K562 (cell line): Measurements from ENCODE around the gene CAST. TPM values are rescaled to one million over a fixed set of nuclear protein-coding genes. Genes with fewer than 3 reads are reported as not detected.

Experiments
- ATAC-seq: fragments of 200-7000 bp; cut with Tn5 transposase; 3 replicates; pipeline ENCODE4 v1.9.1; 2020; ENCODE audit warnings: moderate library complexity
- BruUV-seq: library from RNA; stranded (reverse); fragments of 400-500 nt; replicated peaks from 2 replicates; lab custom pipeline; 2021; lab: Mats Ljungman, UMichigan
- CTCF ChIA-PET: fragments of 300-600 bp; formaldehyde crosslinking; extraction: SDS; loops from one replicate; lab custom pipeline; 2021; ENCODE audit warnings: low intra/inter-chr PET ratio; lab: Yijun Ruan, JAX
- POLR2A ChIA-PET: fragments of 300-600, 350-650 bp; sonication (Branson Sonifier 250); formaldehyde crosslinking; extraction: SDS; loops from one replicate; lab custom pipeline; 2021; ENCODE audit warnings: antibody characterized with exemption, inconsistent platforms; lab: Yijun Ruan, JAX
- DNase-seq, 4 experiments: peaks; one replicate each; pipeline versions ENCODE4 v3.0.0 to v3.0.0-alpha.2; 2011 to 2018; ENCODE audit warnings: low spot score in 3 of 4, mixed read lengths in 3 of 4; ENCODE audit errors: extremely low read depth in 1 of 4
- FAIRE-seq: peaks from 2 replicates; lab custom pipeline; 2011; peaks lifted over from hg19 to GRCh38; lab: Jason Lieb, UNC
- H2AFZ ChIP-seq: 2 replicates; pipeline ENCODE4 v1.6.0; 2011; ENCODE audit warnings: low read depth, low read length, control low read depth, inconsistent platforms
- H3K27ac ChIP-seq: fragments of 200-600 bp; 3 replicates; pipeline ENCODE4 v1.8.0; 2011; ENCODE audit warnings: low read depth, mild to moderate bottlenecking, control low read depth, inconsistent platforms, low read length, moderate library complexity, mixed read lengths; ENCODE audit errors: extremely low read depth
- H3K27me3 ChIP-seq, 2 experiments: fragments of 300-600 bp in 1 of 2; 2 replicates in 1 of 2; 3 replicates in 1 of 2; pipeline versions ENCODE4 v1.6.0 to v1.8.0; 2011; ENCODE audit warnings: inconsistent platforms in 2 of 2, low read length in 2 of 2, mild to moderate bottlenecking in 1 of 2, mixed read lengths in 1 of 2, moderate library complexity in 1 of 2; ENCODE audit not compliant: control insufficient read depth in 2 of 2, insufficient read depth in 2 of 2
- H3K36me3 ChIP-seq: fragments of 300-600 bp; 3 replicates; pipeline ENCODE4 v1.8.0; 2011; ENCODE audit warnings: mild to moderate bottlenecking, low read length, inconsistent platforms; ENCODE audit not compliant: control insufficient read depth, insufficient read depth
- H3K4me1 ChIP-seq, 2 experiments: fragments of 200-600 bp in 1 of 2; replicated peaks in 1 of 2; 2 replicates in 1 of 2; 3 replicates in 1 of 2; pipeline versions ENCODE4 v1.5.1 to v1.8.0; 2011; ENCODE audit warnings: inconsistent platforms in 2 of 2, low read length in 2 of 2, mild to moderate bottlenecking in 1 of 2, mixed read lengths in 1 of 2, moderate library complexity in 1 of 2; ENCODE audit not compliant: control insufficient read depth in 2 of 2, insufficient read depth in 2 of 2
- H3K4me2 ChIP-seq: 2 replicates; pipeline ENCODE4 v1.6.1; 2011; ENCODE audit warnings: low read length, control low read depth, inconsistent platforms, mixed read lengths; ENCODE audit not compliant: insufficient read depth
- H3K4me3 ChIP-seq: fragments of 200-600 bp; sonication (generic), shearing (Covaris generic); 2 replicates; pipeline ENCODE4 v1.5.1; 2016; ENCODE audit warnings: control low read depth, inconsistent platforms
- H3K79me2 ChIP-seq: fragments of 200-600 bp; 3 replicates; pipeline ENCODE4 v1.8.0; 2011; ENCODE audit warnings: low read length, inconsistent platforms; ENCODE audit not compliant: control insufficient read depth, insufficient read depth
- H3K9ac ChIP-seq, 2 experiments: 2 replicates each; pipeline versions ENCODE4 v1.6.0 to v1.6.1; 2011; ENCODE audit warnings: low read depth in 2 of 2, low read length in 2 of 2, control low read depth in 1 of 2, inconsistent platforms in 1 of 2, mild to moderate bottlenecking in 1 of 2, mixed read lengths in 1 of 2; ENCODE audit not compliant: insufficient read depth in 1 of 2
- H3K9me1 ChIP-seq: one replicate; pipeline ENCODE4 v1.6.0; 2011; ENCODE audit warnings: inconsistent platforms, mild to moderate bottlenecking, low read length, moderate library complexity; ENCODE audit not compliant: control insufficient read depth, insufficient read depth
- H3K9me3 ChIP-seq: replicated peaks from 2 replicates; pipeline ENCODE4 v1.5.1; 2011; ENCODE audit warnings: low read depth, low read length, inconsistent platforms; ENCODE audit not compliant: control insufficient read depth, insufficient read depth
- H4K20me1 ChIP-seq: replicated peaks from 2 replicates; pipeline ENCODE4 v1.6.1; 2011; ENCODE audit warnings: low read length, inconsistent platforms, mixed read lengths; ENCODE audit not compliant: control insufficient read depth, insufficient read depth
- ESRRB ChIP-seq: fragments of 250-450 bp; sonication (Bioruptor Pico); IDR thresholded peaks from 2 replicates; pipeline ENCODE4 v1.5.0; 2020; ENCODE audit warnings: mild to moderate bottlenecking, moderate library complexity, borderline replicate concordance
- JUN ChIP-seq, 2 experiments: sonication (generic) in 1 of 2; formaldehyde crosslinking in 1 of 2; IDR thresholded peaks; 2 replicates each; pipeline versions ENCODE4 v1.6.1 to v1.8.0; 2012 to 2022; ENCODE audit warnings: borderline replicate concordance in 2 of 2, mild to moderate bottlenecking in 2 of 2, improper control_type of control experiment in 1 of 2, low read depth in 1 of 2, low read length in 1 of 2, missing genetic modification reagents in 1 of 2
- KLF10 ChIP-seq: fragments of 250-450 bp; sonication (Bioruptor Pico); IDR thresholded peaks from 2 replicates; pipeline ENCODE4 v1.6.1; 2021; ENCODE audit warnings: matching md5 sums
- MAX ChIP-seq: sonication (generic); formaldehyde crosslinking; IDR thresholded peaks from 2 replicates; pipeline ENCODE4 v1.9.0; 2022; ENCODE audit warnings: mild to moderate bottlenecking, missing genetic modification reagents
- MAZ ChIP-seq, 2 experiments: fragments of 450-650 bp in 1 of 2; sonication (generic) in 1 of 2; formaldehyde crosslinking; IDR thresholded peaks in 1 of 2; conservative IDR thresholded peaks in 1 of 2; 2 replicates each; pipeline versions ENCODE4 v1.4.0 to v1.5.0; 2020; ENCODE audit warnings: mild to moderate bottlenecking in 1 of 2, missing genetic modification reagents in 1 of 2
- MTA3 ChIP-seq: fragments of 450-650 bp; formaldehyde crosslinking; IDR thresholded peaks from 2 replicates; pipeline ENCODE4 v1.6.1; 2017; ENCODE audit warnings: mild to moderate bottlenecking, borderline replicate concordance
- OTX1 ChIP-seq: fragments of 450-650 bp; formaldehyde crosslinking; IDR thresholded peaks from 2 replicates; pipeline ENCODE4 v1.4.0; 2022; ENCODE audit warnings: mild to moderate bottlenecking
- RCOR1 ChIP-seq, 2 experiments: IDR thresholded peaks; 2 replicates each; pipeline ENCODE4 v1.6.1; 2012; ENCODE audit warnings: low read depth in 2 of 2, low read length in 2 of 2, borderline replicate concordance in 1 of 2, improper control_type of control experiment in 1 of 2
- SPI1 ChIP-seq: IDR thresholded peaks from 2 replicates; pipeline ENCODE4 v1.6.1; 2011; ENCODE audit warnings: low read depth, low read length, control low read depth, borderline replicate concordance
- SRSF1 ChIP-seq: fragments of 200-400 bp; formaldehyde crosslinking; IDR thresholded peaks from 2 replicates; pipeline ENCODE4 v1.6.1; 2017; ENCODE audit warnings: mild to moderate bottlenecking, low read depth, low read length, moderate library complexity
- TCF3 ChIP-seq: sonication (generic); formaldehyde crosslinking; IDR thresholded peaks from 2 replicates; pipeline ENCODE4 v1.4.0; 2020; ENCODE audit warnings: mild to moderate bottlenecking, missing genetic modification reagents
- U2AF1 ChIP-seq: fragments of 200-400 bp; formaldehyde crosslinking; optimal IDR thresholded peaks from 2 replicates; pipeline ENCODE3; 2017; ENCODE audit warnings: mild to moderate bottlenecking, low read depth, low read length, moderate library complexity
- ZBTB11 ChIP-seq, 3 experiments: fragments of 200-800 bp in 1 of 3; fragments of 250-450 bp in 1 of 3; fragments of 450-650 bp in 1 of 3; sonication (Bioruptor Pico) in 1 of 3; sonication (Bioruptor generic) in 1 of 3; formaldehyde crosslinking in 1 of 3; IDR thresholded peaks; 2 replicates each; pipeline versions ENCODE4 v1.6.1 to v1.8.0; 2016 to 2022; ENCODE audit warnings: mild to moderate bottlenecking in 2 of 3, missing genetic modification characterization in 2 of 3, missing compliant biosample characterization in 1 of 3, moderate library complexity in 1 of 3
- ZFP91 ChIP-seq: sonication (generic); formaldehyde crosslinking; IDR thresholded peaks from 2 replicates; pipeline ENCODE4 v1.8.0; 2022; ENCODE audit warnings: mild to moderate bottlenecking, missing genetic modification reagents
- ZNF133 ChIP-seq: fragments of 250-450 bp; sonication (Bioruptor Pico); IDR thresholded peaks from 2 replicates; pipeline ENCODE4 v1.4.0; 2020; ENCODE audit warnings: mild to moderate bottlenecking
- ZNF584 ChIP-seq: fragments of 200-800 bp; sonication (Bioruptor generic); IDR thresholded peaks from 2 replicates; pipeline ENCODE4 v1.6.1; 2016; ENCODE audit warnings: low read depth, mild to moderate bottlenecking, missing genetic modification characterization, missing compliant biosample characterization
- ZNF830 ChIP-seq: fragments of 250-450 bp; sonication (Bioruptor Pico); IDR thresholded peaks from 2 replicates; pipeline ENCODE4 v1.5.0; 2021; ENCODE audit warnings: mild to moderate bottlenecking
- in situ Hi-C: fragments of 300-500 bp; cut with MboI; formaldehyde crosslinking; loops from 4 replicates; pipeline ENCODE4 v1.15.0; 2018; ENCODE audit warnings: inconsistent platforms, mixed read lengths
- intact Hi-C: fragments of 100-400 bp; cut with micrococcal nuclease; formaldehyde crosslinking; loops from 2 replicates; pipeline ENCODE4 v1.14.2; 2022
- polyA plus RNA-seq, 8 experiments: library from polyadenylated mRNA; depleted of rRNA in 4 of 8; stranded (reverse) in 5 of 8; unstranded in 3 of 8; fragments of >200 nt; fragmentation: Nextera tagmentation in 2 of 8; fragmentation: Illumina TruSeq in 1 of 8; extraction: Ambion mirVana in 2 of 8; extraction: Trizol in 1 of 8; gene quantifications; 2 replicates each; pipeline versions ENCODE4 v1.2.1 to v1.2.3, GENCODE V29; 2011 to 2014; ENCODE audit warnings: inconsistent platforms in 1 of 8, missing spikeins in 1 of 8
- total RNA-seq, 7 experiments: library from RNA; depleted of rRNA in 6 of 7; stranded (reverse); fragments of >200 nt in 6 of 7; fragmentation: Illumina TruSeq in 2 of 7; extraction: Trizol in 2 of 7; gene quantifications; 2 replicates each; pipeline versions ENCODE4 v1.2.1 to v1.2.3, GENCODE V29; 2011 to 2021; ENCODE audit warnings: low replicate concordance in 1 of 7

Gene CAST
- total and polyA plus RNA-seq, 9 of the 15 experiments (the other 6 are each of a cell fraction or from before 2014, with no cell fraction given) = 55.5 to 136 (median 86.1) TPM

- no TSS peak for BruUV-seq
- H3K79me2 ChIP-seq = peaks cover 53% of the 10 kb centered on the region
- TF ChIP-seq ESRRB (CRISPR knock-in tag) = no peak
- TF ChIP-seq TCF3 (CRISPR knock-in tag) = peak; percentile 13; the same call in 1 of the 2 replicates
- no peak for TF ChIP-seq ZFP91 (CRISPR knock-in tag)
- no peak for TF ChIP-seq U2AF1
- 0 out of 2 replicates have a peak, but pooled peaks have one; percentile 25 for TF ChIP-seq KLF10 (CRISPR knock-in tag)
- no peak for TF ChIP-seq OTX1 (CRISPR knock-in tag)
- TF ChIP-seq RCOR1 (IDR thresholded peaks at IDR 0.05; ENCODE audit: borderline replicate concordance in 1 of 2, low read depth in 2 of 2, low read length in 2 of 2) = no peak
- TF ChIP-seq ZNF133 (CRISPR knock-in tag) = no peak
- TF ChIP-seq JUN (IDR thresholded peaks at IDR 0.05; ENCODE audit: borderline replicate concordance, low read depth, low read length) = no peak
- TF ChIP-seq JUN (CRISPR knock-in tag; IDR thresholded peaks at IDR 0.05; ENCODE audit: borderline replicate concordance) = no peak
- TF ChIP-seq SPI1 = peak; percentile 63; the same call in 1 of the 2 replicates
- no peak for TF ChIP-seq MAZ (CRISPR knock-in tag; conservative IDR thresholded peaks at IDR 0.05 in 1 of 2, IDR thresholded peaks at IDR 0.05 in 1 of 2)
- TF ChIP-seq MAX = no peak
- 0 out of 2 replicates have a peak, but pooled peaks have one; percentile 2 for TF ChIP-seq ZNF584 (CRISPR knock-in tag)
- no peak for TF ChIP-seq SRSF1
- no peak for TF ChIP-seq ZBTB11 (CRISPR knock-in tag; IDR thresholded peaks at IDR 0.05)
- 0 out of 2 replicates have a peak, but pooled peaks have one; percentile 15 for TF ChIP-seq MTA3
- no peak for TF ChIP-seq ZNF830 (CRISPR knock-in tag)
Observed at GRCh38 chr5:96714450-96714849, 52.3 kb downstream of the CAST start.

More at GRCh38 chr5:96714450-96714849, 52.3 kb downstream of the CAST start:
- Histone ChIP-seq H3K9me1 (no peaks in the 10 kb centered on the region), H3K9ac (no peak overlapping the region), H3K36me3 (no peaks in the 10 kb centered on the region), H2AFZ (no peak overlapping the region), H3K9me3 (no peaks in the 10 kb centered on the region), H3K4me2 (no peak overlapping the region), H4K20me1 (no peaks in the 10 kb centered on the region), H3K4me1 (peaks cover 0 to 41% of the 10 kb centered on the region in 2 experiments; a peak in 4 of 5 replicates), H3K4me3 (no peak overlapping the region), H3K27me3 (no peaks in the 10 kb centered on the region), H3K27ac (no peak overlapping the region)
- ATAC-seq (peak; percentile 35), FAIRE-seq (no peak), DNase-seq (no peak)
- POLR2A ChIA-PET = interaction anchor here (0.6 to 3.8 kb wide), 6 partner anchors 9 to 1205 kb away, joined by 3 to 28 read pairs (median 4); partner anchors contain the start of gene ERAP1
- intact Hi-C loops = no loop called here
- in situ Hi-C loops = no loop called here
- CTCF ChIA-PET = no interaction called here
